C1 segment of cervical spinal cord (tissue), 14 donors: Measurements from ENCODE around the gene SWI5.

Experiments
- DNase-seq, 14 donors: peaks; one replicate each; lab custom pipeline; 2025; lab: John Stamatoyannopoulos, UW

SWI5 gene

GRCh38 chr9:128317629-128318028 lies 41.6 kb downstream of the SWI5 start:
- DNase-seq = peak in 1 of 14 donors; percentile 7

GRCh38 chr9:128321343-128321742 lies 45.3 kb downstream of the SWI5 start:
- DNase-seq = no peak

- DNase-seq = no peak
Measured at GRCh38 chr9:128321879-128322403, 45.9 kb downstream of the SWI5 start.

GRCh38 chr9:128322404-128323211 lies 46.5 kb downstream of the SWI5 start, which contains the start of the genes COQ4 and TRUB2:
Gene COQ4, plus strand, starts transcription at chr9:128322839. Its CDS starts 20 bp downstream, at chr9:128322859.
Gene TRUB2, minus strand, starts transcription at chr9:128322447. Its CDS starts 39 bp downstream, at chr9:128322408.
- peak; percentile 84 to 99 (median 94) for DNase-seq

GRCh38 chr9:128323212-128323730 lies 47.2 kb downstream of the SWI5 start:
- DNase-seq = no peak

- no peak for DNase-seq
Measured at GRCh38 chr9:128323791-128324190, 47.7 kb downstream of the SWI5 start.

GRCh38 chr9:128324401-128324800 lies 48.3 kb downstream of the SWI5 start:
- DNase-seq = no peak

- DNase-seq = no peak
Measured at GRCh38 chr9:128325629-128326028, 49.6 kb downstream of the SWI5 start.

- no peak for DNase-seq
Measured at GRCh38 chr9:128333451-128333869, 57.4 kb downstream of the SWI5 start.

GRCh38 chr9:128335161-128335560 lies 59.1 kb downstream of the SWI5 start:
- DNase-seq = no peak

- DNase-seq = no peak
Measured at GRCh38 chr9:128335914-128336313, 59.8 kb downstream of the SWI5 start.

GRCh38 chr9:128337936-128338335 lies 61.9 kb downstream of the SWI5 start:
- no peak for DNase-seq
